GM23338 (cell line): ENCODE data around the gene ZER1. TPM values are rescaled to one million over a fixed set of nuclear protein-coding genes. Genes with fewer than 3 reads are reported as not detected.
"Not testable (repeated sequence)": the region's sequence is repeated elsewhere in the genome, so short reads cannot be mapped to it uniquely, and the experiment has no call there.

ENCODE experiments used
- ATAC-seq: fragments of 200-7000 bp; cut with Tn5 transposase; 3 replicates; pipeline ENCODE4 v1.9.1; 2020
- DNase-seq: peaks from one replicate; pipeline ENCODE4 v3.0.0-alpha.2; 2015; ENCODE audit warnings: low spot score
- H2AFZ ChIP-seq: fragments of 200-600 bp; sonication (generic); 2 replicates; pipeline ENCODE4 v1.8.0; 2016; ENCODE audit warnings: antibody characterized with exemption, mild to moderate bottlenecking, moderate library complexity
- H3F3A ChIP-seq: fragments of 200-600 bp; sonication (generic); replicated peaks from 2 replicates; pipeline ENCODE4 v1.8.0; 2017; ENCODE audit warnings: antibody characterized with exemption, mixed run types, low read depth
- H3K27ac ChIP-seq: fragments of 200-600 bp; sonication (generic); 2 replicates; pipeline ENCODE4 v1.6.1; 2016; ENCODE audit warnings: low read depth
- H3K27me3 ChIP-seq: fragments of 200-600 bp; sonication (generic); 2 replicates; pipeline ENCODE4 v1.8.0; 2016; ENCODE audit warnings: mild to moderate bottlenecking, mixed run types, moderate library complexity; ENCODE audit not compliant: insufficient read depth
- H3K36me3 ChIP-seq: fragments of 200-600 bp; sonication (generic); 2 replicates; pipeline ENCODE4 v1.8.0; 2016; ENCODE audit warnings: mild to moderate bottlenecking; ENCODE audit not compliant: insufficient read depth
- H3K4me1 ChIP-seq: fragments of 200-600 bp; sonication (generic); 2 replicates; pipeline ENCODE4 v1.8.0; 2016; ENCODE audit warnings: mild to moderate bottlenecking, moderate library complexity; ENCODE audit not compliant: insufficient read depth
- H3K4me2 ChIP-seq: fragments of 200-600 bp; sonication (generic); 2 replicates; pipeline ENCODE4 v1.7.1; 2017; ENCODE audit warnings: mixed run types
- H3K4me3 ChIP-seq: fragments of 200-600 bp; sonication (generic); 2 replicates; pipeline ENCODE4 v1.6.1; 2016; ENCODE audit warnings: mixed run types
- H3K79me2 ChIP-seq: fragments of 200-600 bp; sonication (generic); replicated peaks from 2 replicates; pipeline ENCODE4 v1.8.0; 2017; ENCODE audit warnings: mild to moderate bottlenecking; ENCODE audit not compliant: insufficient read depth
- H3K9me2 ChIP-seq: fragments of 200-600 bp; sonication (generic); 2 replicates; pipeline ENCODE4 v1.8.0; 2017; ENCODE audit not compliant: insufficient read depth
- H4K20me1 ChIP-seq: fragments of 200-600 bp; sonication (generic); replicated peaks from 2 replicates; pipeline ENCODE4 v1.8.0; 2017; ENCODE audit warnings: mild to moderate bottlenecking; ENCODE audit not compliant: insufficient read depth
- H3K27ac Mint-ChIP-seq: 2 replicates; pipeline ENCODE4 v1.8.0; 2020; ENCODE audit warnings: inconsistent platforms, mild to moderate bottlenecking, moderate library complexity, mixed read lengths
- H3K27me3 Mint-ChIP-seq: 3 replicates; pipeline ENCODE4 v1.8.0; 2022; ENCODE audit warnings: low read depth, mild to moderate bottlenecking, moderate library complexity, mixed read lengths, inconsistent platforms; ENCODE audit not compliant: insufficient read depth, poor library complexity
- H3K36me3 Mint-ChIP-seq: 3 replicates; pipeline ENCODE4 v1.8.0; 2021; ENCODE audit warnings: low read depth, mild to moderate bottlenecking, inconsistent platforms, moderate library complexity, mixed read lengths
- H3K4me1 Mint-ChIP-seq: 3 replicates; pipeline ENCODE4 v1.8.0; 2020; ENCODE audit warnings: mild to moderate bottlenecking, inconsistent platforms, mixed read lengths
- H3K4me3 Mint-ChIP-seq: 3 replicates; pipeline ENCODE4 v1.8.0; 2021; ENCODE audit warnings: moderate library complexity, mild to moderate bottlenecking, inconsistent platforms, mixed read lengths
- H3K9me3 Mint-ChIP-seq: 3 replicates; pipeline ENCODE4 v1.8.0; 2020; ENCODE audit warnings: moderate library complexity, mild to moderate bottlenecking, inconsistent platforms, mixed read lengths
- CTCF ChIP-seq, 2 experiments: fragments of 200-600 bp in 1 of 2; sonication (generic) in 1 of 2; conservative IDR thresholded peaks; 2 replicates each; pipeline versions ENCODE4 v1.5.1 to v1.6.1; 2016 to 2017; ENCODE audit warnings: antibody characterized with exemption in 2 of 2, low read depth in 2 of 2, mild to moderate bottlenecking in 2 of 2, moderate library complexity in 1 of 2
- ETS1 ChIP-seq: IDR thresholded peaks from 2 replicates; pipeline ENCODE4 v1.6.1; 2016; ENCODE audit warnings: antibody characterized with exemption
- EZH2 ChIP-seq: fragments of 200-600 bp; sonication (generic); IDR thresholded peaks from one replicate; pipeline ENCODE4 v1.8.0; 2017; ENCODE audit warnings: antibody characterized with exemption, mild to moderate bottlenecking, low read depth; ENCODE audit not compliant: unreplicated experiment
- NANOG ChIP-seq: IDR thresholded peaks from 2 replicates; pipeline ENCODE4 v1.6.1; 2016; ENCODE audit warnings: antibody characterized with exemption, borderline replicate concordance
- POLR2AphosphoS5 ChIP-seq: IDR thresholded peaks from 2 replicates; pipeline ENCODE4 v1.6.1; 2016; ENCODE audit warnings: antibody characterized with exemption, low read depth
- ZNF114 ChIP-seq: fragments of 250-450 bp; sonication (Bioruptor Pico); IDR thresholded peaks from 2 replicates; pipeline ENCODE4 v1.5.0; 2020; ENCODE audit warnings: mild to moderate bottlenecking, moderate library complexity
- ZNF331 ChIP-seq: fragments of 250-450 bp; sonication (Bioruptor Pico); IDR thresholded peaks from 2 replicates; pipeline ENCODE4 v1.5.0; 2020; ENCODE audit warnings: low read depth, mild to moderate bottlenecking, moderate library complexity
- ZNF462 ChIP-seq: fragments of 250-450 bp; sonication (Bioruptor Pico); IDR thresholded peaks from 2 replicates; pipeline ENCODE4 v1.5.0; 2020; ENCODE audit warnings: mild to moderate bottlenecking, moderate library complexity
- polyA plus RNA-seq: library from polyadenylated mRNA; unstranded; fragments of >200 nt; fragmentation: Nextera tagmentation; extraction: Ambion mirVana; gene quantifications from 2 replicates; pipeline ENCODE4 v1.2.1, GENCODE V29; 2016
- total RNA-seq: library from RNA; depleted of rRNA; stranded (reverse); fragments of >200 nt; shearing (Covaris generic); gene quantifications from 2 replicates; pipeline ENCODE4 v1.2.3, GENCODE V29; 2014

ZER1 gene
- total and polyA plus RNA-seq, 2 experiments from 2014 or later: 7.0 to 23.9 TPM

- H4K20me1 ChIP-seq, H3K27ac Mint-ChIP-seq, H3K9me3 Mint-ChIP-seq, H2AFZ ChIP-seq, H3K27me3 Mint-ChIP-seq, H3K4me2 ChIP-seq, H3K36me3 ChIP-seq, H3K9me2 ChIP-seq, H3K27me3 ChIP-seq, H3K4me1 Mint-ChIP-seq, H3K27ac ChIP-seq, DNase-seq, ATAC-seq, H3K4me3 ChIP-seq, H3K79me2 ChIP-seq, H3K4me1 ChIP-seq, H3K4me3 Mint-ChIP-seq, H3F3A ChIP-seq: not testable (repeated sequence)
- peaks cover 36% of the 10 kb centered on the region for H3K36me3 Mint-ChIP-seq
Measured at GRCh38 chr9:128794961-128795360, 23.2 kb upstream of the ZER1 start.

- Histone ChIP-seq H3F3A (no peaks in the 10 kb centered on the region; the same call in 1 of the 2 replicates), H4K20me1 (no peaks in the 10 kb centered on the region), H3K9me2 (no peaks in the 10 kb centered on the region), H3K79me2 (peaks cover 9% of the 10 kb centered on the region), H3K36me3 (no peaks in the 10 kb centered on the region; the same call in 1 of the 2 replicates), H3K27me3 (no peaks in the 10 kb centered on the region), H3K4me3 (no peak overlapping the region), H2AFZ (no peak overlapping the region), H3K27ac (no peak overlapping the region), H3K4me1 (peaks cover 2% of the 10 kb centered on the region), H3K4me2 (no peak overlapping the region)
- TF ChIP-seq ZNF331 (CRISPR knock-in tag): no peak
- no peak for TF ChIP-seq ZNF114 (CRISPR knock-in tag)
- TF ChIP-seq EZH2: no peak
- TF ChIP-seq NANOG: no peak
- TF ChIP-seq CTCF (conservative IDR thresholded peaks at IDR 0.05; ENCODE audit: low read depth in 2 of 2): no peak
- TF ChIP-seq ZNF462 (CRISPR knock-in tag): no peak
- TF ChIP-seq POLR2AphosphoS5: no peak
- TF ChIP-seq ETS1: no peak
- H3K27me3 Mint-ChIP-seq: peaks cover 7% of the 10 kb centered on the region
- H3K4me1 Mint-ChIP-seq: peaks cover under 1% of the 10 kb centered on the region; the same call in 2 of the 3 replicates
- no peak overlapping the region for H3K4me3 Mint-ChIP-seq
- ATAC-seq (no peak), DNase-seq (no peak)
- H3K36me3 Mint-ChIP-seq: peaks cover 28% of the 10 kb centered on the region
- no peak overlapping the region for H3K27ac Mint-ChIP-seq
- no peaks in the 10 kb centered on the region for H3K9me3 Mint-ChIP-seq
Measured at GRCh38 chr9:128792978-128793686, 21.4 kb upstream of the ZER1 start.
